Fibroblast of peridontal ligament (primary cell): Measurements from ENCODE around the gene AP2B1.
A peak's percentile ranks its signal among the peaks of the same experiment; 100 is the strongest.
"Not testable (repeated sequence)": the region's sequence is repeated elsewhere in the genome, so short reads cannot be mapped to it uniquely, and the experiment has no call there.

Experiments
- DNase-seq: peaks from one replicate; pipeline ENCODE4 v3.0.0-alpha.2; 2010; ENCODE audit errors: extremely low read depth

AP2B1 gene

GRCh38 chr17:35698800-35699199 is 111.7 kb downstream of the AP2B1 start:
- DNase-seq: no peak

GRCh38 chr17:35700150-35700549 is 113.0 kb downstream of the AP2B1 start:
- peak; percentile 41 for DNase-seq

- DNase-seq: no peak
These were observed 114.4 kb downstream of the AP2B1 start for GRCh38 chr17:35701491-35701890.

DNA sequence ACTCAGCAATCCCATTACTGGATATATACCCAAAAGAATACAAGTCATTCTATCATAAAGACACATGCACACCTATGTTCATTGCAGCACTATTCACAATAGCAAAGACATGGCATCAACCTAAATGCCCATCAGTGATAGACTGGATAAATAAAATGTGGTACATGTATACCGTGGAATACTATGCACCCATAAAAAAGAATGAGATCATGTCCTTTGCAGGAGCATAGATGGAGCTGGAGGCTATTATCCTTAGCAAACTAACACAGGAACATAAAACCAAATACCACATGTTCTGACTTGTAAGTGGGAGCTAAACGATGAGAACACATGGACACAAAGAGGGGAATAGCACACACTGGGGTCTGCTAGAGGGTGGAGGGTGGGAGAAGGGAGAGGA is 116.2 kb downstream of the AP2B1 start:
- DNase-seq: not testable (repeated sequence)

DNA sequence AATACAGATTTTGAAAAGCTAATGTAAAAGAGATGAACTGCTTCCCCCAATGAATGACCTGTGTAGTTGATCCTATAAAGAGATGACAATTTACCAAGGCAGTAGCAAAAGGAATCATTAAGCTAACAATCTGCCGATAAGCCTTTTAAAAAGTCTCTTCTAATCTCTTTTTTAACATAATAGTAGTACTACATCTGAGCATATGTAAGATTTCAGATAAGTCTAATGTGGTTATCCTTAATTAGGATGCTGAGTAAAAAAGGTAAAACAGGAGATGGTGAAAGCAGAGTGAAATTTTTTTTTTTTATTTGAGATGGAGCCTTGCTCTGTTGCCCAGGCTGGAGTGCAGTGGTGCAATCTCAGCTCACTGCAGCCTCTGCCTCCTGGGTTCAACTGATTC is 118.1 kb downstream of the AP2B1 start:
- no peak for DNase-seq

DNA sequence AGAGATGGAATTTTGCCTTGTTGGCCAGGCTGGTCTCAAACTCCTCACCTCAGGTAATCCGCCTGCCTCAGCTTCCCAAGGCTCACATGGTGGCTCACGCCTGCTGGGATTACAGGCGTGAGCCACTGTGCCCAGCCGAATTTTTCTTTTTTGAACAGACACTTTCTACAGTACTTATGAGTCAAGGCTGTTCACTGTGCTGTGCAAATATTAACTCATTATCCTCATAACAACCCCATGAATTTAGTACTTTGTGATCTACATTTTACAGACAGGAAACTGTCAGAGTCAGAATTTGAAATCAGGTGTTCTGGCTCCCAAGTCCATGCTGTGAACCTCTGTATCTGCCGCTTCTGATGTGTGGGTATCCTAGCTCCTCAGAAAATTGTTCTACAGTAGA is 118.6 kb downstream of the AP2B1 start:
- DNase-seq: no peak

DNA sequence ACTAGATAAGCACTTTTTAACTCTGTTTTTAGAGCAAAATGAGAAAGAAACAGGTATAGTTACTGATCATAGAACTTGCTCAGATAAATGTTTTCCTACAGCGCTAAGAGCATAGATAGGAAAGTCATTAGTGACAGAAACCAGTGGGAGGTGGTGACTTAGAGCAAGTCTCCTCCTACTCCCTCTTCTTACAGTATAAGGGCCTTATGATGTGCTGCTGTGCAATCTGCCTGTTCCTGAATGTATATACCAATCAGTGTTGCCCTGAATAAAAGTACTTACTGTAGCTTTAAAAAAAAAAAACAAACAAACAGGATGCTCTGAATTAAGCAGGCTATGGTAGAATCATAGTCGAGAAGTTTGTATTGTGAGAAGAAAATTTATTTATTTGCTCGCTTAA is 121.0 kb downstream of the AP2B1 start:
- no peak for DNase-seq

DNA sequence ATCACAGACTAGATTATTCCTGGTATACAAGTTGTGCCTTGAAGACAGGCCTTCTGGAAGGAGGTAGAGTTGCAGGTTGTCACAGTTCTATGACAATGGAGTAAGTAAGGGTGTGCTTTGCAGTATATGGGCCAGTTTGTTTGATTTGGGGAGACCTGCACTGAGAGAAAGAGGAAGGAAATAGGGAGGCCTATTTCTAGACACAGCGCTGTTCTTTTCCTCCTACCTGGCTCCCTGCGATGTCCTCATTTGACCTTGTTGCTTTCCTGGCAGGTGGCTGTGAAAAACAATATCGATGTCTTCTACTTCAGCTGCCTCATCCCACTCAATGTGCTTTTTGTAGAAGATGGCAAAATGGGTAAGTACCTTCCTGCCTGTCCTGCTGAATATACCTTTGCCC is 121.8 kb downstream of the AP2B1 start:
- no peak for DNase-seq

- peak; percentile 81 for DNase-seq
These were observed 122.8 kb downstream of the AP2B1 start for GRCh38 chr17:35709874-35710273.

DNA sequence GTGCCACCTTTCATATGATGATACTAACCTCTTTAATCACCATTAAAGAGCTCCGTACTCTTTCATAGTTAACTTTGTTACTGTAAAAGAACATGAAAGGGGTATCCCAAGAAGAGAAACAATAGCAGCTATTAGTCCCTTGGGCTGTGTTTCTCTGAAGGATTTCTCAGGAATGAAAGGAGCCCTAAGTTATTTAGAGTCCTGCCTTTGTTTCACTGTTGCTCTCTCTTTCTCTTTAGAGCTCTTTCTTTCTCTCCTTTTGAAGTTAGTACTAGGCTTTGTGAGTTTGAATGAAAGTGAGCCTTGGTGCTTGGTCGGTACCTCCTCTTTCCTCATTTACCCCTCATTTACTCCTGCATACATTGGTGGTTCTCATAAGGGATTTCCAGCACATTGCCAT is 123.8 kb downstream of the AP2B1 start:
- DNase-seq: no peak

DNA sequence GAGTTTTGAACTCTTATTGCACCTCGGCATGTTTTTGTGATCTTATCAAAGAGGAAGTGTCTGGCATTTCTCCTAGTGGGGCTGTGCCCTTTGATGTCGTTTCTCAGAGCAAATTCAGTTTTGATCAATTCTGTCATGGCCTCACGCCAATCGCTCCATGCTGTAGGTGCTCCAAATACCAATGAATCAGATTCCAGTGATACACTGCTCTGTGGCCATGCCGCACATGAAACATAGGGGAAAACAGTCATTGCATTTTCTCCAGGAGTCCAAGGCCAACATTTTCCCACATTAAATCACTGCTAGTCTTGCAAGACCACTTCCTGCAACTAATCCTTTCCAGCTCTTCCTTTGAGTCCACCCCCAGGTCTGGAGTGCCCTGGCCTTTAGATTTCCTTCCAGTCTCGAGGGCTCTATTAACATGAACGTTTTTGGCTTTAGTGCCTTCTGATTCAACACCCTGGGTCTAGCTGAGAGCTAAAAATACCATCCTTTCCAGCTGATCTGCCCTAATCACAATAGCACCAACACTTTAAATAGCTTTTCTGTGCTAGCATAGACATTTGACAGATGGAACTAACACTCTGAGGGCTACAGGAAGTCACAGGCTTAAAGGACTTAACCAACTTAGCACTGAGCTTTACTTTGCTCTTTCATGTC is 126.1 kb downstream of the AP2B1 start:
- peak; percentile 87 for DNase-seq

DNA sequence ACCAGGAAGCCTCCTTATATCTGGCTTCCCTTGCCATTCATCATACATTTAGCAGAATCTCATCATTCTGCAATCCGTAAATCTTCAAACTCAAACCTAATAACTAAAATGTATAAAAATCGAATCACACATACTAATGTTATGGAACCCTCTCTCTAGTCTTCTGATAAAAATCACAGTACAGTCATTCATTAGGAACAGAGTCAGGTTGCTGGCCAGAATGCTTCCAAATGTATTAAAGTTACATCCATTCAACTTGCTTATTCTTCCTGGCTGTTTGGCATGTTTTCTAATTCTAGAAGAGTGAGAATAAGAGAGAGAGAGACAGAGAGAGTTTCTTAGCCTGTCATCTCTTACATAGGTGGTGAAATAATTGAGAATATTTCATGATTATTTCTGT is 127.9 kb downstream of the AP2B1 start:
- DNase-seq: no peak

GRCh38 chr17:35715416-35715815 is 128.3 kb downstream of the AP2B1 start:
- DNase-seq: no peak

- no peak for DNase-seq
These were observed 129.1 kb downstream of the AP2B1 start for GRCh38 chr17:35716173-35716572.

DNA sequence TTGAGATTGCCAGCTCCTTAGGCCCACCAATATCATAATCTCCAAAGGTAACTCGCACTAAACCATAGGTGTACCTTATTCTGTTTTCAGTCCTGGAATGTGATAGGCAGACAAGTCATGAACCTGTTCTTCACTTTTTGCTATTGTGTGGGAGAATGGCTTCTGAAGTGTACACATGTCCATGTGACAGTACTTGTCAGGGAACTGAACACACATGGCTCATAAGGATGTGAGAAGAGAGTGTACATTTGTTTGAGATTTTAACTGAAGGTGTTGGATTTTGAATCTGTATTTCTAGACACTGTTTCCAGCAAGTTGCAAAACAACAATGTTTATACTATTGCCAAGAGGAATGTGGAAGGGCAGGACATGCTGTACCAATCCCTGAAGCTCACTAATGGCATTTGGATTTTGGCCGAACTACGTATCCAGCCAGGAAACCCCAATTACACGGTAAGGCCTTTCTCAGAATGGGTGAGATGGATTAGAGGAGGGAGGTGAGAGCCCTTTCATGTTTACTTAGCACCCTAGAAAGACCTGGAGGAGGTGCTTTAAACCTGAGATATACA is 129.9 kb downstream of the AP2B1 start:
- DNase-seq: peak; percentile 30

- DNase-seq: no peak
These were observed 130.4 kb downstream of the AP2B1 start for GRCh38 chr17:35717475-35717874.

DNA sequence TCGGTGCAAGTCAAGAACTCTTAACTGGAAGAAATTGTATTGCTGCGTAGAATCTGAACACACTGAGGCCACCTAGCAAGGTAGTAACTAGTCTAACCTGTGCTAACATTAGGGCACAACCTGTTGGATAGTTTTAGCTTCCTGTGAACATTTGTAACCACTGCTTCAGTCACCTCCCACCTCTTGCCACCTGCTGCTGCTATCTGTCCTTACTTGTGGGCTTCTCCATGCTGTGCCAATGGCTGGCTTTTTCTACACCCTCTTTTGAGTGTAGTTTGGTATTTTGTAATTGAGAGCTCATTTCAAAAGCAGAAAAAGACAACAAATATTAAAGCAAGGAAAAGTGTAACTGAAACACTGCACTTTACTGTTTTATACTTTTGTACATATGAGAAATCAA is 136.6 kb downstream of the AP2B1 start:
- DNase-seq: no peak

GRCh38 chr17:35725058-35725457 is 137.9 kb downstream of the AP2B1 start:
- no peak for DNase-seq

- DNase-seq: no peak
These were observed 138.6 kb downstream of the AP2B1 start for GRCh38 chr17:35725802-35726126.

DNA sequence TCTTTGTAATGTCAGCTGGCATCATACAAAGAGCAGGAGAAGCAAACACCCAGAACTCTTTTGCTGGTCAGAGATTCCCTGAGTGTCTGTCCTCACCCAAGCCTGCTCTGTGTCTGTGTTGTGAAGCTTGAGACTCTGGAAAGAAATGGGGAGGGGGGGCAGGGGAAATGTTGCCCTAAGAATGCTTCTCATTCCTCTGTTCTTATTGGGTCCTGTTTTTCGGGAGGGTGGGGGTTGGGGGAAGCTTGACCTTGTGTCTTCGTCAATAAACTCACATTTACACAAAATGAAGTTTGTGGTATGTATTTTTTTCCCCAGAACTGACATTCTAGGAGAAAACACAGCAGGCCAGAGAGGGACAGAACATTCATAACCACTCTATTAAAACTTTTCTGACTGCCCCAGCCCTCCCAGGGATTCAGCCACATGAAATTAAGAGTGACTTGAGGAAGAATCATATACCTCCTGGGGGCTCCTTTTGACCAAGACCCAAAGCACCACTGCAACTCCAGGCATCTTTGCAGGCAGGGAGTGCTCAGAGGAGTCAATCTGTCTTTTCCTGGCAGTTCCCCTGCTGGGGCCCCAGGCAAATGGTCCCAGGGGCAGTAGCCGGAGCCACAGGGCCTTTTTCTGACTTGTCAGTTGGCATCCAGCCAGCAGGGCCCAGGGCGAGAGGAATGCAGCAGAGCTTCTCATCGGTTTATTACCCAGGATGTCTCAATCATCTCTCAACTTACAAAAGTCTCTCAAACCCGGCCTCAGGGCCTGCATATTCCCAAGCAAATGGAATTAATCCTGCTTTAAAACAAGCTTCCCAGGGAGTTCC is 139.2 kb downstream of the AP2B1 start:
- DNase-seq: peak; percentile 91

GRCh38 chr17:35726953-35727460 is 139.9 kb downstream of the AP2B1 start:
- DNase-seq: peak; percentile 30

DNA sequence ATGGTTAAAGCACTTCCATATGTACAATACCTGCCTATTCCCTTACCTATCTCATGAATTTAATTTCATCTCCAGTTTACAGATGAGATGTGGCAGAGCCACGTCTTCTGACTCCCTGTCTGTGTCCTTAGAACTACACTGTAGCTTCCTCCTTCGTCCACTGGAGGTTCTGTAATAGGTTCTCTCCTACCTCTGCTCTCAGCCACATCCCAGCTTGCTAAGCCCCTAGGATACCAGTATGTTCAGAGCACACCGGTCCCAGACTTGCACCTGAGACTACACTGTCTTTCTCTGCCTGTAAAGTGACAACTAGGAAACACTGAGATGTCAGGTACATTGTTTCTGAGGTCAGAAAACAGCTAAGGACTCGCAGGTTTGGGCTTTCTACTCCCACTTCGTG is 140.5 kb downstream of the AP2B1 start:
- DNase-seq: no peak

- DNase-seq: no peak
These were observed 141.4 kb downstream of the AP2B1 start for GRCh38 chr17:35728551-35728950.
